Measurements from ENCODE around the gene EFHC1. TPM values are rescaled to one million over a fixed set of nuclear protein-coding genes. Genes with fewer than 3 reads are reported as not detected.

Gene EFHC1
- total RNA-seq, 2 experiments from 2014 or later, result 1.2 to 3.1 TPM

- Mint-ChIP-seq H3K4me1 (ENCODE audit: low read depth) (no peaks in the 10 kb centered on the region), H3K9me3 (no peaks in the 10 kb centered on the region), H3K4me3 (no peak overlapping the region), H3K27me3 (ENCODE audit: low read depth) (no peaks in the 10 kb centered on the region), H3K36me3 (ENCODE audit: low read depth) (peaks cover 5% of the 10 kb centered on the region), H3K27ac (no peak overlapping the region)
- CTCF ChIA-PET, result interaction anchor here (1.0 to 1.1 kb wide), 2 partner anchors 17 to 30 kb away, joined by 3 to 4 read pairs; no protein-coding TSS in a partner anchor
- intact Hi-C loops (cut with micrococcal nuclease), result no loop called here
- DNase-seq, result no peak
Measured at GRCh38 chr6:52507557-52508260, 87.6 kb downstream of the EFHC1 start.

- Mint-ChIP-seq H3K4me3 (no peak overlapping the region), H3K9me3 (no peaks in the 10 kb centered on the region), H3K36me3 (ENCODE audit: low read depth) (peaks cover 5% of the 10 kb centered on the region), H3K4me1 (ENCODE audit: low read depth) (no peaks in the 10 kb centered on the region), H3K27ac (no peak overlapping the region), H3K27me3 (ENCODE audit: low read depth) (no peaks in the 10 kb centered on the region)
- intact Hi-C loops (cut with micrococcal nuclease), result no loop called here
- DNase-seq, result no peak
- CTCF ChIA-PET, result no interaction called here
Measured at GRCh38 chr6:52508261-52508739, 88.2 kb downstream of the EFHC1 start.

GRCh38 chr6:52509281-52510212, 89.4 kb downstream of the EFHC1 start:
- Mint-ChIP-seq H3K27me3 (ENCODE audit: low read depth) (no peaks in the 10 kb centered on the region), H3K36me3 (ENCODE audit: low read depth) (peaks cover 5% of the 10 kb centered on the region), H3K4me3 (no peak overlapping the region), H3K27ac (no peak overlapping the region), H3K4me1 (ENCODE audit: low read depth) (no peaks in the 10 kb centered on the region), H3K9me3 (no peaks in the 10 kb centered on the region)
- intact Hi-C loops (cut with micrococcal nuclease), result no loop called here
- no peak for DNase-seq
- CTCF ChIA-PET, result no interaction called here

GRCh38 chr6:52510213-52510562, 90.0 kb downstream of the EFHC1 start:
- no peak overlapping the region for H3K27ac Mint-ChIP-seq
- intact Hi-C loops (cut with micrococcal nuclease), result no loop called here
- no peak overlapping the region for H3K4me3 Mint-ChIP-seq
- H3K27me3 Mint-ChIP-seq (ENCODE audit: low read depth), result no peaks in the 10 kb centered on the region
- peaks cover 5% of the 10 kb centered on the region for H3K36me3 Mint-ChIP-seq (ENCODE audit: low read depth)
- no peaks in the 10 kb centered on the region for H3K9me3 Mint-ChIP-seq
- DNase-seq, result no peak
- CTCF ChIA-PET, result no interaction called here
- H3K4me1 Mint-ChIP-seq (ENCODE audit: low read depth), result no peaks in the 10 kb centered on the region

- Mint-ChIP-seq H3K9me3 (no peaks in the 10 kb centered on the region), H3K27ac (no peak overlapping the region), H3K36me3 (ENCODE audit: low read depth) (peaks cover 5% of the 10 kb centered on the region), H3K27me3 (ENCODE audit: low read depth) (no peaks in the 10 kb centered on the region), H3K4me3 (no peak overlapping the region), H3K4me1 (ENCODE audit: low read depth) (no peaks in the 10 kb centered on the region)
- CTCF ChIA-PET, result no interaction called here
- intact Hi-C loops (cut with micrococcal nuclease), result no loop called here
- DNase-seq, result no peak
Measured at GRCh38 chr6:52511163-52511562, 91.0 kb downstream of the EFHC1 start.

GRCh38 chr6:52511572-52512151, 91.5 kb downstream of the EFHC1 start:
- CTCF ChIA-PET, result no interaction called here
- H3K27me3 Mint-ChIP-seq (ENCODE audit: low read depth), result no peaks in the 10 kb centered on the region
- H3K9me3 Mint-ChIP-seq, result no peaks in the 10 kb centered on the region
- intact Hi-C loops (cut with micrococcal nuclease), result no loop called here
- H3K27ac Mint-ChIP-seq, result no peak overlapping the region
- DNase-seq, result no peak
- H3K4me1 Mint-ChIP-seq (ENCODE audit: low read depth), result no peaks in the 10 kb centered on the region
- no peak overlapping the region for H3K4me3 Mint-ChIP-seq
- H3K36me3 Mint-ChIP-seq (ENCODE audit: low read depth), result peaks cover 5% of the 10 kb centered on the region

- CTCF ChIA-PET, result interaction anchor here (0.8 kb wide), 1 partner anchor 146 kb away, joined by 3 read pairs; no protein-coding TSS in a partner anchor
- intact Hi-C loops (cut with micrococcal nuclease), result no loop called here
- Mint-ChIP-seq H3K27me3 (ENCODE audit: low read depth) (no peaks in the 10 kb centered on the region), H3K9me3 (no peaks in the 10 kb centered on the region), H3K4me1 (ENCODE audit: low read depth) (no peaks in the 10 kb centered on the region), H3K4me3 (no peak overlapping the region), H3K36me3 (ENCODE audit: low read depth) (peaks cover 5% of the 10 kb centered on the region), H3K27ac (no peak overlapping the region)
- no peak for DNase-seq
Measured at GRCh38 chr6:52512199-52512598, 92.1 kb downstream of the EFHC1 start.

GRCh38 chr6:52513464-52513863, 93.3 kb downstream of the EFHC1 start:
- peaks cover 3% of the 10 kb centered on the region for H3K36me3 Mint-ChIP-seq (ENCODE audit: low read depth)
- H3K27me3 Mint-ChIP-seq (ENCODE audit: low read depth), result no peaks in the 10 kb centered on the region
- DNase-seq, result no peak
- H3K9me3 Mint-ChIP-seq, result no peaks in the 10 kb centered on the region
- peaks cover 7% of the 10 kb centered on the region for H3K4me1 Mint-ChIP-seq (ENCODE audit: low read depth)
- no peak overlapping the region for H3K27ac Mint-ChIP-seq
- intact Hi-C loops (cut with micrococcal nuclease), result no loop called here
- CTCF ChIA-PET, result no interaction called here
- no peak overlapping the region for H3K4me3 Mint-ChIP-seq

GRCh38 chr6:52513896-52514295, 93.8 kb downstream of the EFHC1 start:
- DNase-seq, result no peak
- Mint-ChIP-seq H3K4me3 (no peak overlapping the region), H3K27me3 (ENCODE audit: low read depth) (no peaks in the 10 kb centered on the region), H3K27ac (no peak overlapping the region), H3K4me1 (ENCODE audit: low read depth) (peaks cover 7% of the 10 kb centered on the region), H3K36me3 (ENCODE audit: low read depth) (peaks cover 3% of the 10 kb centered on the region), H3K9me3 (no peaks in the 10 kb centered on the region)
- intact Hi-C loops (cut with micrococcal nuclease), result no loop called here
- CTCF ChIA-PET, result no interaction called here

GRCh38 chr6:52514514-52514913, 94.4 kb downstream of the EFHC1 start:
- H3K4me3 Mint-ChIP-seq, result no peak overlapping the region
- no peak overlapping the region for H3K27ac Mint-ChIP-seq
- H3K27me3 Mint-ChIP-seq (ENCODE audit: low read depth), result no peaks in the 10 kb centered on the region
- DNase-seq, result peak; percentile 11
- peaks cover 3% of the 10 kb centered on the region for H3K36me3 Mint-ChIP-seq (ENCODE audit: low read depth)
- H3K4me1 Mint-ChIP-seq (ENCODE audit: low read depth), result peaks cover 7% of the 10 kb centered on the region
- intact Hi-C loops (cut with micrococcal nuclease), result no loop called here
- H3K9me3 Mint-ChIP-seq, result no peaks in the 10 kb centered on the region
- CTCF ChIA-PET, result interaction anchor here (0.5 kb wide), 1 partner anchor 9 kb away, joined by 4 read pairs; no protein-coding TSS in a partner anchor

GRCh38 chr6:52515219-52515960, 95.2 kb downstream of the EFHC1 start:
- H3K4me3 Mint-ChIP-seq, result no peak overlapping the region
- peaks cover 6% of the 10 kb centered on the region for H3K36me3 Mint-ChIP-seq (ENCODE audit: low read depth)
- intact Hi-C loops (cut with micrococcal nuclease), result no loop called here
- H3K4me1 Mint-ChIP-seq (ENCODE audit: low read depth), result peaks cover 7% of the 10 kb centered on the region
- no peak for DNase-seq
- H3K27me3 Mint-ChIP-seq (ENCODE audit: low read depth), result no peaks in the 10 kb centered on the region
- no peak overlapping the region for H3K27ac Mint-ChIP-seq
- no peaks in the 10 kb centered on the region for H3K9me3 Mint-ChIP-seq
- CTCF ChIA-PET, result interaction anchor here (0.5 kb wide), 1 partner anchor 81 kb away, joined by 3 read pairs; no protein-coding TSS in a partner anchor

- H3K36me3 Mint-ChIP-seq (ENCODE audit: low read depth), result peaks cover 6% of the 10 kb centered on the region
- H3K4me3 Mint-ChIP-seq, result no peak overlapping the region
- peaks cover 7% of the 10 kb centered on the region for H3K4me1 Mint-ChIP-seq (ENCODE audit: low read depth)
- DNase-seq, result no peak
- H3K27ac Mint-ChIP-seq, result no peak overlapping the region
- CTCF ChIA-PET, result interaction anchor here (0.5 kb wide), 1 partner anchor 82 kb away, joined by 3 read pairs; no protein-coding TSS in a partner anchor
- H3K27me3 Mint-ChIP-seq (ENCODE audit: low read depth), result no peaks in the 10 kb centered on the region
- no peaks in the 10 kb centered on the region for H3K9me3 Mint-ChIP-seq
- intact Hi-C loops (cut with micrococcal nuclease), result no loop called here
Measured at GRCh38 chr6:52516269-52516668, 96.1 kb downstream of the EFHC1 start.
